Stimulated activated CD4-positive, alpha-beta T cell treated with anti-CD3 and anti-CD28 coated beads, TNF-alpha, amount 100 ng/mL, for 4 hours (primary cell): ENCODE data around the gene RAB24.
A peak's percentile ranks its signal among the peaks of the same experiment; 100 is the strongest.

Source experiments
- DNase-seq, 3 experiments: peaks; one replicate each; pipeline ENCODE4 v3.0.0-alpha.2; 2020; ENCODE audit warnings: low read depth in 3 of 3

Gene RAB24

DNA sequence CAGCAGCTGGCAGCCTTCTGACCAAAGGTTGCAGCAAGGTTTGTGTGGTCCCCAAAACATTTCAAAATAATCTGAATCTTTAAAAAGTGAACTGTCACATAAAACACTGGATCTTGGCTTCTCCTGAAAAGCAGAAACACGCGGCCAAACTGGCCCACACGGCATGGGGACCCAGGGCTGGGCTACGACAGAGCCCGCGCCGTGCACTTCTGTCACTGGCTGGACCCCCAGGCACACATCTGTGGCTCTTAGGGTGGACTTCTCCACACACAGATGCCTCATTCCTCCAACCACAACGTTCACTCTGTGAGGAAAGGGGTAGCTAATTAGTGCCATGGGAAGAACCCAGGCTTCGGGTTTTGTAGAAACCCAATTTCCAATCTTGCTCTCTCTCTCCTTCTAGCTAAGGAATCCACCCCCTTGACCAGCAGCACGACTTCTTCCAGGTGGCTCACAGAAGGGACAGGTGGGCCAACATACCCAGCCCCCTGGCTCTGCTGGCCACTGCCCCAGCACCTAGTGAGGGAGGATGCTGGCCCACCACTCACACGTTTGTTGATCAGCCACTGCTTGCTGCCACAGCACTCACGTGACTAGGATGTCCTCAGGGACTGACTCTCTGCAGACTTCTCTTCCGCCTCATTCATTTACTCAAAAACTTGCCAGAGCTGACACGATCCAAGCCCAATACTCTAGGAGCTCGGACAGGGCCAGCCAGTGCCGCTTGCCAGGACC, 30.1 kb upstream of the RAB24 start:
- DNase-seq, result no peak

DNA sequence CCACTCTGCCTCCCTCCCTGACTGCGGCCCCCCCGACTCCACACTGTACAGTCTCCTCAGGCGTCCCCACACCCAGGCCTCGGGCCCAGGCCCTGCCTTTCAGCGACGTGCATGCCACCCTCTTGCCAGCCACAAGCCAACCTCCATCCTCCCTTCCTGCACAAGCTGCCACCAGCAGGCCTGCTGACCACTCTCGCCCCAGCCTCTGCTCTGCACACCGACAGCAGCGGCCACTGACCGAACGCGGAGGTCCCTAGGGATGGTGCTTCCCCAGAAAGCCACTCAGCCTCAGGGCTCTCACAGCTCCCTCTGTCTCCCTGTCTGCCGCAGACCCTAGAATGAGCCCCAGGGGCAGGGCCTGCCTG, 29.4 kb upstream of the RAB24 start:
- DNase-seq, result no peak

- DNase-seq, result no peak
These were observed 28.7 kb upstream of the RAB24 start for GRCh38 chr5:177332031-177332895.

- no peak for DNase-seq
These were observed 27.7 kb upstream of the RAB24 start for GRCh38 chr5:177330991-177331842.

- DNase-seq, result no peak
These were observed 26.4 kb upstream of the RAB24 start for GRCh38 chr5:177329883-177330282.

DNA sequence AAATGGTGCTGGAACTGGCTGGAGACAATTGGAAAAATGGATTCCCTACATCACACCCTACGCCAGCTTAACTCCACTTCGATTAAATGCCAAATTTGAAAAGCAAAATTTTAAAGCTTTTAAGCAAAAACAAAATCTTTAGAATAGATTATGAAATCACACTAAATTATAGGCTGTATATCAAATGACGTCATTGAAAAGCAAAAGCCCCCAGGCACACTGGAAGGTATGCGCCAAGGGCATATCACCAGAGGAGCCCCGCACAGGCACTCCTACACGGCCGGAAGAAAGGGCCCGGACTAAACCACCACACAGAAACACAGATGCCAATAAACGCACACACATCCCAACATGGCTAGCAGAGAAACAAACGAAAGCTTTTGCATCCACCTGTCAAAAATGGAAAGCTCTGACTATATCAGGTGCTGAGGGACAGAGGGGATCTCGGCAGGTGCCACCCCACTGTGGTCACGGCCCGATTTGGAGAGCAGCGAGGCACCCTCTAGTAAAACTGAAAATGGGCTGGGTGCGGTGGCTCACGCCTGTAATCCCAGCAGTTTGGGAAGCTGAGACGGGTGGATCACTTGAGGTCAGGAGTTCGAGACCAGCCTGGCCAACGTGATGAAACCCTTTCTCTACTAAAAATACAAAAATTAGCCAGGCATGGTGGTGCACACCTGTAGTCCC, 25.2 kb upstream of the RAB24 start:
- no peak for DNase-seq

- DNase-seq, result no peak
These were observed 24.3 kb upstream of the RAB24 start for GRCh38 chr5:177327539-177328522.

DNA sequence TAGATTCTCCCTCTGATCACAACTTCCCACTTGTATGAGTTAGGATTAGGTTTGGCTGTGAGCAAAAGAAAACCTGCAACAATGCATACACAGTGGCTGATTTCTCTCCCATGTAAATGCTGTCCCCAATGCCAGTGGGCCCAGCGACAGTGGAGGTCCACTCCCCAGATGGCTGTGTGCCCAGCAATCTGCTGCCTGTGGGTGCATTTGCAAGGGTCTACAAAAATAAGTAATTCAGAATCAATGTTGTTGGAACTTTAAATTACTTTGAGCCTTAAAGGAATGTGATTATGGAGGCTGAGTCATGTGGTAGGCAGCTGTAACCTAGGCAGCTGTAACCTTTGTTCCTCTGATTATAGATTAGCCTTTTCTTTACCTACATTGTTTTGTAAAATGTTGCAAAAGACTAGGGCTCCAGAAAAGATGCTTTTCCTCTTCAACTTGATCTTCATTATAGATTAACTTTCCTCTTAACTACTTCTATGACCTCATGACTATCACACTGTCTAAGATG, 22.4 kb upstream of the RAB24 start:
- DNase-seq, result no peak

GRCh38 chr5:177320879-177321278, 17.4 kb upstream of the RAB24 start:
- no peak for DNase-seq

- DNase-seq, result no peak
These were observed 16.5 kb upstream of the RAB24 start for GRCh38 chr5:177319913-177320588.

- DNase-seq, result peak in 2 of 3 experiments; percentile 58 to 64
These were observed 14.4 kb upstream of the RAB24 start for GRCh38 chr5:177317959-177318377.

DNA sequence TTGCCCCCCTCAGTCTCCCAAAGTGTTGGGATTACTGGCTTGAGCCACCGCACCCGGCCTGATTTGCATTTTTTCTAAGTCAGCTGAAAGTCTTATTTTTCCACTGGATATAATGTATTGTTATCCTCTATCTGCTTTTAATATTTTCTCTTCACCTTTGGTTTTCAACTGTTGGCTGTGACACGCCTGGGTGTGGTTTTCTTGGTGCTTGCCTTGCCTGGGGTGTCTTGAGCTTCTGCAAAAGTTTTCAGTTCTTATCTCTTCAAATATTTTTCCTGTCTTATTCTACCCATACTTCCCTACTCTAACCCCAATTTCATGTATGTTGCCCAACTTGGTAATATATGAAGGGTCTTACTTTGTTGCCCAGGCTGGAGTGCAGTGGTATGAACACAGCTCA, 12.5 kb upstream of the RAB24 start:
- DNase-seq, result no peak

DNA sequence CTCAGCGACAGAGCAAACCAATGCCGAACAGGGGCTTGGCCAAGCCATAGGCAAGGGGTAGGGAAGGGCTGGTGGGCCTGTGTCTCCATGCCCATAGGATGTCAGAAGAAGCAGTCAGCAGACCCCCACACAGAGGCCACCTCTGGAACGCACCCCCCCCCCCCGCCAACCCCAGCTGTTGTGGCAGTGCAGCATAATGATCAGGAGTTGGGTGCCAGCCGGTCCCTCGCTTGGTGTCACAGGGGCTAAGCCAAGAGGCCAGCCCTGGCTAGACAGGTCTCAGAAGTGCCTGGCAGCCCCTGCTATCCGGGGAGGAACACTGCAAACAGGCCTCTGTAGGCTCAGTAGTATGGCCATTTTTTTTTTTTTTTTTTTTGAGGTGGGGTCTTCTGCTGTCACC, 11.9 kb upstream of the RAB24 start:
- no peak for DNase-seq

GRCh38 chr5:177314376-177315342, 11.1 kb upstream of the RAB24 start:
- no peak for DNase-seq

GRCh38 chr5:177313561-177314259, 10.2 kb upstream of the RAB24 start:
- no peak for DNase-seq

DNA sequence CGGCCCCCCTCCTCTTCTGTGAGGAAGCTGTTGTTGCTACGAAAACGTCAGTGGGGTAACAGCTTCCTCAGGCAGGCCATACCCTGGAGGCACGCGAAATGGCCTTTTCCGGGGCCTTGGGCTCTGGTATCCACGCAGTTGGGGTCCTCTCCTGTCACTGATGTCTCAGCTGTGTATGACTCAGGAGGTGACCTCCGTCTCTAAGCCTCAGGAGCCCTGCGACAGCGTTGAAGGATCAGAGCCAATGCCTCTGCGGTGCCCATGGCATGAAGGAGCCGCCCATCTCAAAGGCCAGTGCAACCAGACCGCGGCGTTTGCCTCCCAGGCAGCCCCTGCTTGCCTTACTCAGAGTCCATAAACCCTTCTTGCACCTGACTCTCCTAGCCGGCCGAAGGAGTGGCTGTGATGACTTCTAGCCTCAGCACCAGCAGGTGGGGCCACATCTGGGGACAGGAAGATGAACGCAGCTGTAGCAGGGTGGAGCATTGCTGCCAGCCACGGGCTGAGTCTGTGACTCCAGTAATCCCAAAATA, 9.2 kb upstream of the RAB24 start:
- no peak for DNase-seq
